Ovary (tissue), 3 donors: Measurements from ENCODE around the gene PUS10.

ENCODE experiments used
- CTCF ChIP-seq, 3 donors: fragments of 450-650 bp in 2 of 3; fragments of 200-600 bp in 1 of 3; IDR thresholded peaks; one replicate each; pipeline versions ENCODE4 v1.5.1 to v1.8.0; 2016 to 2022; ENCODE audit warnings: antibody characterized with exemption in 3 of 3, mild to moderate bottlenecking in 1 of 3
- POLR2A ChIP-seq: fragments of 450-650 bp; IDR thresholded peaks from one replicate; pipeline ENCODE4 v1.6.1; 2017; ENCODE audit warnings: antibody characterized with exemption, mild to moderate bottlenecking, moderate library complexity
- donor health status: DM: no; HTN: no; CAD: no.

GRCh38 chr2:60980071-60980815 lies 37.8 kb downstream of the PUS10 start:
- TF ChIP-seq CTCF (IDR thresholded peaks at IDR 0.05) (no peak), POLR2A (no peak)
